AG20443 (cell line): Measurements from ENCODE around the gene SLCO4A1.

Experiments used
- DNase-seq: peaks from one replicate; pipeline ENCODE4 v3.0.0; 2012; ENCODE audit warnings: low spot score, mixed read lengths

Gene SLCO4A1

DNA sequence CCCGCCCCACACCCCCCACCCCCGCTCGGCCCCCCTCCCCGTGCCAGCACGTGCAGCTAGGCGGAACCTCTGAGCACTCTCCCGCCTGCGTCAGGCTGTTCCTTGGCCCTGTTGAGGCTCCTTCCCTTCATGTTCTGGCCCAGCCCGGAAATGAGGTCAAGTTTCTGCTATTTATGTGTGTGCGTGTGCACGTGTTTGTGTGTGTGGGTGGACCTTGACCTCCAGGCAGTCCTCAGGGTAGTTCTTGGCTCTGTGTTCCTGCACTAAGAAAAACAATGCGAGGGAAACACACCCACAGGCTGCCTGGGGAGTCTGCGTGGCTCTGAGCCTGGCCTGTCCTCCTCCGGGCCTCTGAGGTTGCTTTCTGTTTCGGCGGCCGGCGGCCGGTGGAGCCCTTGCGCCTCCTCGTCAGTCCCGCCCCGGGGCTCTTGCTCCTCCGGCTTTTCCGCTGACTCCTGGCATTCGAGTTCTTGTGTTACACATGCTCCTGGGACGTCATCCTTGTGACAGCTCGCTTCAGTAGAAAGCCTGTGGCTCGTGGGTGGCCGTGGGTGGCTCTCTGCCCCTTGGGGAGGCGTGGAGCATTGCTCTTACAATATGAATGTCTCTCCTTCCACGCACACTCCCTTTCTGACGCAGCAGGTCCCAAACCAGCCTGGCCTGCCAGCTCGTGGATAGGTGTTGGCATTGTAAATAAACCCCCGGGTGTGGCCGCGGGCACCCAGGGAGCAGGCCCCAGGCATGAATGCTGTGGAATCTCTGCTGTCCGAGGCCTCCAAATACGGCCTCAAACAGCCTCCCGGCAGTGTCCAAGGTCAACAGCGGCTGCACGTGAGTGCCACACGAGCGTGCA is 10.0 kb downstream of the SLCO4A1 start:
- peak; percentile 97 for DNase-seq

DNA sequence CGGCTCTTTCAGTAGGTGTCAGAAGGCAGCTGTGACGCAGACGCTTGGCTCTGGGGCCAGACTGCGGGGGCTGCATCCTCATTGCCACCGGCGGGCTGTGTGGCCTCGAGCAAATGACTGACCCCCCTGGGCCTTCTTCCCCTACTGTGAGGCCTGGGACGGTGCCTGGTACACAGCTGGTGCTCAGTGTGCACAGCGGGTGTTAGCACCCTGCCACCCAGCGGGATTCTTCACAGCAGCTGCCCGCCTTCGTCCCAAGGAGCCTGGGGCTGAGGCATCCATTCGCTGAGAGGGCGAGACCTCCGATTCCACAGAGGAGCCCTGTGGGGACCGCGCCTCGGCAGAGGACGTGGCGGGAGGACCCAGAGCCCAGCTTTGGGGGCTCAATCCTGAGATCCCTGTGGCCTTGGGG is 10.6 kb downstream of the SLCO4A1 start:
- DNase-seq, result no peak

DNA sequence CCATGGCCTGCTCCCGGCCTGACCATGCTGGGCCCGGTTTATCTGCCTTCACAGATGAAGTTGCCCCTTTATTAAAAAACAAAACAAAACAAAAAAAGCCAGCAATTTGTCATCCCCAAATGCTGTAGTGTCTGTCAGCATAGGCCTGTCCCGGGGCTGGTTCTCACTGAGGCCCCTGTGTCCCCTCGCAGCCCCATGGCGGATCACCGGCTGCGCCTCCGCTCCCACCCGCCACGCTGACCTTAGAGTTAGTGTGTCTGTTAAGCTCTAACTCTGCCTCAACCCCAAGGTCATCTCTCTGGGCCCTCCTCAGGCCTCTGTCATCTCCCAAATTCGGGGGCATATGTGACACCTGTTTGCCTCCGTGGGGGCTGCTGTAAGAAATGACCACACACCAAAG is 11.1 kb downstream of the SLCO4A1 start:
- no peak for DNase-seq

DNA sequence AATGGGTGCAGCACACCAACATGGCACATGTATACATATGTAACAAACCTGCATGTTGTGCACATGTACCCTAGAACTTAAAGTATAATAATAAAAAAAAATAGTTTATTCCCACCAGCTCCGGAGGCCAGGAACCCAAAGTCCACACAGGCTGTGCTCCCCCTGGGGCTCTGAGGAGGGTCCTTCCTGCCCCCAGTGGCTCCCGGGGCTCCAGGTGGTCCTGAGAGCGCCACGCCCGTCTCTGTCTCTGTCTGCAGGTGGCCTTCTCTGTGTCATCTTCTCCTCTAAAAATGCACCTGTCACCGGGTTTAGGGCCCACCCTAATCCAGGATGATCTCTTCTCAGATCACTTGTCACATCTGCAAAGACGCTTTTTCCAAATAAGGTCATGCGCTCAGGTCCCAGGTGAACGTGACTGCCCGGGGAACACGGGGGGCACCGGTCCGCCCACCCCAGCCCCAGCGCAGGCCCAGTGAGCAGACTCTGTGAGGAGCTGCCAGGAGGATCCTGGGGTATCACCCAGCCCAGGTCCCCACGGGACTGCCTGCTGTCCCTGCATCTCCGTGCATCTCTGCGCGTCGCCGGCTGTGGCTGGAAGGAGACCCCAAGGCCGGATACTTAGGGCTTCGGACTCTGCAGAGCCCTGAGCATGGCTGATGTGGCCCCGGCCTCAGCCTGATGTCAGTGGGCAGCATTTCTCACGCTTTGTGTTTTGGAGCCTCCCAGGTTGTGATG is 11.8 kb downstream of the SLCO4A1 start:
- no peak for DNase-seq

DNA sequence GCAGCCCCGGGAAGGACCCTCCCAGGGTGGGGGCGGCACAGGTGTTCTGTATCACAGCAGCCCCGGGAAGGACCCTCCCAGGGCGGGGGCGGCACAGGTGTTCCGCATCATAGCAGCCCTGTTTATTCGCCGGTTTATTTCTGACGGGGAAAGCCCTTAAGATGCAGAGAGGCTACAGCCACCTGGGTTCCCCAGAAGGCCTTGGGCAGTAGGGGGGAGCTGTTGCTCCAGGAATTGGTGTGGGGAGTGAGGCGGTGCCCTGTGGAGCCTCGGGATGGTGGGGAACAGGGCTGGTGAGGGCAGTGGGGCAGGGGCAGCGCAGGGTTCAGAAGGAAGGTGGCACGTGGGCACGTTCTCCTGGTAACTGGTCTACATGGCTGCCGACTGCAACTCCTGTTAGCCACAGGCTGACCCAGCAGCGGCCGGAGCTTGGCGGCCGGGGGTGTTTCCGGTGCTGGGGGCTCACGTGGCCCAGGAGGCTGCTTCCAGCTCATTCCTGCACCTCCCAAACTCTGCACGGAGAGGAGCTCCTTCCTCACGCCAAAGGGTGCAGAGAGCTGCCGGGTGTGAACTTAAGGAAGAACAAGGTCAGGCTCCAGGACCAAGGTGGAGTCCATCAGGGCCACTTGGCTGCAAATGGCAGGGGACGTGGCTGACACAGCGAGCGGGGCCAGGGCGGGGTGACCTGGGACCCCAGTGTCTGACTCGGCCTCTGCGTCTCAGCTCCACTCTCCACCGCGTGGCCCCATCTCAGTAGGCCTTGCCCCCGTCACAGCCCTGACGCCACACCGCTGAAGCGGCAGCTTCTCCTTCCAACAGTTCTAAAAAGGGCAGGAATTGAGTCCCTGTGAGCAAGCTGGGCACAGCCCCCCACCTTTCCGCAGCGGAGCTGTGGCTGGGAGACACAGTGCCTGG is 13.2 kb downstream of the SLCO4A1 start:
- DNase-seq, result no peak

DNA sequence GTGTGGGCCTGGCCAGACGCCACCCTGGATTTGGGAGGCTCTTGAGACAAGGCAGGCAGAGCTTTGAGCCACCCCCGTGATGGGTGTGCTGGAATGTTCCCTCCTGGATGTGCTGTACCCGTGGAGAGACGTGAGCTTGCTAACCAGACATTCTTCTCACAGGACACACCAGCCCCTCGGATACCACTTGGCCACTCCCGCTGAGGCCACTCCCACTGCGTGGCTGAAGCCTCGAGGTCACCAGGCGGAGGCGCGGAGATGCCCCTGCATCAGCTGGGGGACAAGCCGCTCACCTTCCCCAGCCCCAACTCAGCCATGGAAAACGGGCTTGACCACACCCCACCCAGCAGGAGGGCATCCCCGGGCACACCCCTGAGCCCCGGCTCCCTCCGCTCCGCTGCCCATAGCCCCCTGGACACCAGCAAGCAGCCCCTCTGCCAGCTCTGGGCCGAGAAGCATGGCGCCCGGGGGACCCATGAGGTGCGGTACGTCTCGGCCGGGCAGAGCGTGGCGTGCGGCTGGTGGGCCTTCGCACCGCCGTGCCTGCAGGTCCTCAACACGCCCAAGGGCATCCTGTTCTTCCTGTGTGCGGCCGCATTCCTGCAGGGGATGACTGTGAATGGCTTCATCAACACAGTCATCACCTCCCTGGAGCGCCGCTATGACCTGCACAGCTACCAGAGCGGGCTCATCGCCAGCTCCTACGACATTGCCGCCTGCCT is 14.1 kb downstream of the SLCO4A1 start:
- no peak for DNase-seq

DNA sequence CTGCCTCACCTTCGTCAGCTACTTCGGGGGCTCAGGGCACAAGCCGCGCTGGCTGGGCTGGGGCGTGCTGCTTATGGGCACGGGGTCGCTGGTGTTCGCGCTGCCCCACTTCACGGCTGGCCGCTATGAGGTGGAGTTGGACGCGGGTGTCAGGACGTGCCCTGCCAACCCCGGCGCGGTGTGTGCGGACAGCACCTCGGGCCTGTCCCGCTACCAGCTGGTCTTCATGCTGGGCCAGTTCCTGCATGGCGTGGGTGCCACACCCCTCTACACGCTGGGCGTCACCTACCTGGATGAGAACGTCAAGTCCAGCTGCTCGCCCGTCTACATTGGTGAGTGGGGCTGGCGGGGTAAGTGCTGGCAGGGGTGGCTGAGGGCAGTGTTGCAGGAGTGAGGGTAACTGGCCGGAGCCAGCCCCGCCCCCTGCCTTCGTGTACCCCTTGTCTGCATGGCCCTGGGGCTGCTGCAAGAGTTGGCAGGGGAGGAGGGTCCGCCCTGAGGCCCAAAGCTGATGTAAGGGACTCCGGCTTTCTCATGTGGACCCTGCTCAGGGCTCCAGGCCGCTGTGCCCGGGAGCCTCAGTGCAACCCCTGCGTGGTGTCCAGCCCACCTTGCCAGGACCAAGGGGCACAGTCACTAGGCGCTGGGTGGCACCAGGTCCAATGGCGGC is 14.8 kb downstream of the SLCO4A1 start:
- no peak for DNase-seq

DNA sequence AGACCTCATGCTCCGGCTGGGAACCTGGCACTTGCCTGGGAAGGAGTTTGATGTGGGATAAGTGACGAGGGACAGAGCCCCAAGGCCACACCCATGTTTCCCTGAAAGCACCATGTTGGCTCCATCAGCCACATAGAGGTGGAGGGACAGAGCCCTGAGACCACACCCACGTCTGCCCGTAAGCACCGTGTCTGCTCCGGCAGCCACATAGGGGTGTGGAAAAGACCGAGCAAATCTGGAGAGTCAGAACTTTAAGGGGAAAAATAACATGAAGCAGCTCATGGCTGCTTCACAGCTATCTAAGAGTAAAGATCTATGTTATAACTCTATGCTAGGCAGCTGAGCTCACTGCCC is 15.3 kb downstream of the SLCO4A1 start:
- DNase-seq, result no peak

DNA sequence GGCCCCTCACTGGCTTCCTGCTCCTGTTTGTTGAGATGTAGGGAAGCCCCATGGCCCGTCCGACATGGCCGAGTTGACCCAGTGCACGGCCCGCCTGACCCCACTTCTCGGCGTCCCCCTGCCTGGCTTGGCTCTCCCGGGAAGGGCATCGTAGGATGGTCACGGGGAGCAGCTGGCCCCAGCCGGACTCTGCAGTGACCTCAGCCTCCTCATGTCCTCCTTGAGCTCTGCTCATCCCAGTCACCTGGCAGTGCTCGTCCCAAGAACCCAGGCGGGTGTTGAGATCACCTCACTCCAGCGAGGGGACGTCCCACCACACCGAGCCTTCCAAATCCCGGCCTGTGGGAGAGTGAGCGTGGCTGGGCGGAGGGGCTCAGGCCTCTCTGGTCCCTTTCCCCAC is 15.7 kb downstream of the SLCO4A1 start:
- no peak for DNase-seq

DNA sequence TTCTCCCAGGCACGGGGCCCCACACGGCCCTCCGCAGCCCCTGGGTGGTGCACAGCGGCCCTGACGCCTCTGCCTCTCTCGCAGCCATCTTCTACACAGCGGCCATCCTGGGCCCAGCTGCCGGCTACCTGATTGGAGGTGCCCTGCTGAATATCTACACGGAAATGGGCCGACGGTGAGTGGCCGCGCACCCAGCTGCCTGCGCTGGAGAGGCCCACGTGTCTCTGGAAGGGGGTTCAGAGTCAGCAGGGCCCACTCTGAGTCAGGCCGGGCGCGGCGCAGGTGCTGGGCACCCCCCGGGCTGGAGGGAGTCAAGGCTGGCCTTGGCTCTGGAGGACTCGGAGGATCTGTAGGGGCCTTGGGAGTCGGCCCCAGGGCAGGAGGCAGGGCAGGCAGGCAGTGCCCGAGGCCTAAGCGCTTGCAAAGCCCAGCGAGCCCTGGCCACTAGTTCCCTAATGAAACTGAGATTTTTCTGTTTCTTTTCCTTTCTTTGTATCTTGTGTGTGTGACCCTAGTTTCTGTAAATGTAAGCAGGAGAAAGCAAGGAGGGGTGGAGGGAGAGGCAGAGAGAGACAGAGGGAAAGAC is 16.4 kb downstream of the SLCO4A1 start:
- no peak for DNase-seq

DNA sequence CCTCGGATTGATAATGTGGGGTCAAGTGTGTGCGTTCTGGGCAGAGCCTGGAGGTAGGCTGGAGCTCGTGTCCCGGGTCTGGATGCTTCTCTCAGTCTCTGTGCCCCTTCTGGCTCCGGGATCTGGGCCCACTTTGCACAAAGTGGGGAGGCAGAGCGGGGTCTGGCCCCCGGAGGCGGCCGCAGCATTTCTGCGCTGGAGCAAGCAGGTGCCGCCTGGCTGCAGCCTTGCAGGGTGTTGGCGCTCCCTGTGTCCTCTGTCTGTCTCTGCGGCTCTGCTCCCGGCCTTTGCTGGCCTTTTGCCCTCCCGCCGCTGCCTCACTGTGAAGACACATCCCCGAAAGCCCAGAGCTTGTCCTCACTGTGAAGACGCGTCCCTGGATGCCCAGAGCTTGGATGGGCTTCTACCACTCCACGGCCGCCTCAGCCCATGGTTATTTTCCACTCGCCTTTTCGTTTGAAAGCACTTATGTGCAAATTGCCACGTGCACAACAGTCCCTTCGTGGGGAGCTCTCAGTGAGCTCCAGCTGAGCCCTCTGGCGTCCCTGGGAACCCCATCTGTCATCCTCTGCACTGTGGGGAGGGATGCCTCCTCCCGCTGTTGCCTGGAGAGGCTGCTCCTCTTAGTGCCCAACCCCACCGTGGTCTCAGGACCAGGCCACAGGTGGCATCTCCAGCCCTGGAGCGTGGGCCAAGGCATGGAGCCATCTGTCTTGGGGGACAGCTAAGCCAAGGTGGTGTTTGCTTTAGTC is 17.4 kb downstream of the SLCO4A1 start:
- no peak for DNase-seq

DNA sequence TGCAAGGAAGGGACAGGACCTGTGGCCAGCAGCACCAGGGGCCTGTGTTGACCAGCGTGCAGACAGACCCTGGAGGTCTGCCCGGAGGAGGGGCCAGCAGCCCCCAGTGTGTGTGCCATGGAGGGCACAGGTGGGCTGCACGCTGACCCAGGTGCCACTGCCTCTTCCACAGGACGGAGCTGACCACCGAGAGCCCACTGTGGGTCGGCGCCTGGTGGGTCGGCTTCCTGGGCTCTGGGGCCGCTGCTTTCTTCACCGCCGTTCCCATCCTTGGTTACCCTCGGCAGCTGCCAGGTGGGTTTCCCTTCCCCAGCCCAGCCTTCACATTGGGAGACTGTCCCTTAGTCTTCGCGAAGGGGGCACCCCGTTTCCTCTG is 17.9 kb downstream of the SLCO4A1 start:
- no peak for DNase-seq

DNA sequence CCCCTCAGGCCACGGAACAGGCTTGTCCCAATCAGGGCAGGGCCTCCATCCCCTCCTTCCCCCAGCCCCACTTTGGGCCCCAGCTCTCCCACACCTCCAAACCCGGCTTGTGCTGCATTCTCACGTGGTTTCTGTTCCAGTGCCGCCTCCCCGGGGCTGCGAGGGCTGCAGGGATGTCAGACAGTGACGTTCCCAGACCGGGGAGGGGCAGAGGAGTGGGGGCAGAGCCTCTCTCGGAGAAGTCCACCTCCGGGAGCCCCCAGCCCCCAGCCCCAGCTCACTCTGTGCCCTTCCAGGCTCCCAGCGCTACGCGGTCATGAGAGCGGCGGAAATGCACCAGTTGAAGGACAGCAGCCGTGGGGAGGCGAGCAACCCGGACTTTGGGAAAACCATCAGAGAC is 18.5 kb downstream of the SLCO4A1 start:
- no peak for DNase-seq

DNA sequence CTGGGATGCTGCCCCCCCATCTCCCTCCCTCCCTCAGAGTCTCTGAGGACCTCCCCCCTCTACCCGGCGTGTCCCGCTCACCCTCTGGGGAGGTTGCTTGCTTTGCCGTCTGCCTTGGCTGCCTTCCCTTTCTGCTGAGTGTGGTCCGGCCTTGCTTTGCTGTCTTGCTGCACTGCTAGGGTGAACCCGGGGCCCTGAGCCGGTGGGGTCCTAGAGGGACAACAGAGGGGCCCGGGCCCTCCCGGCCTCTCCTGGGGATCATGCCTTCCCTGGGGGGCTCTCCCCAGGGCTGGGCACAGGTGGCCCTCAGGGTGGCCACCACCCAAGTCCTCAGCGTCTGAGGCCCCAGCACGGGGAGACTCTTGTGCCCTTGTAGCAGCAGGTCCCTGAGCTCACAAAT is 19.3 kb downstream of the SLCO4A1 start:
- DNase-seq, result no peak

DNA sequence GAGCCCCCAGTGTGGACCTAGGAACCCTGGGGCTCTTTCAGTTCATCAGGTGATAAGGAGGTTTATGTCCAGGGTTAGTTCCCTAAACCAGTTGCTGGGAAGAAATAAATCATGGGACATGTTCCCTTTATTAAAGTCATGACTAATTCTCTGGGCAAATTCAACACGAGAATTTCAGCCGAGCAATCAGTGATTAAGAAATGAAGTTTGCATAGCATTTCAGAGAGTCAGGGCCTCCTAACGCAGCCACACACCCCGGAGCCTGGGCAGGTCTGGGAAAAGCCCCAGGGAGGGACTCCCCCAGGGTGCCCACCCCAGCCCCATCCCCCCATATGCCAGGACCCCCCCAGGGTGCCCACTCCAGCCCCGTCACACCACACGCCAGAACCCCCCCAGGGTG is 20.1 kb downstream of the SLCO4A1 start:
- DNase-seq, result peak; percentile 88

DNA sequence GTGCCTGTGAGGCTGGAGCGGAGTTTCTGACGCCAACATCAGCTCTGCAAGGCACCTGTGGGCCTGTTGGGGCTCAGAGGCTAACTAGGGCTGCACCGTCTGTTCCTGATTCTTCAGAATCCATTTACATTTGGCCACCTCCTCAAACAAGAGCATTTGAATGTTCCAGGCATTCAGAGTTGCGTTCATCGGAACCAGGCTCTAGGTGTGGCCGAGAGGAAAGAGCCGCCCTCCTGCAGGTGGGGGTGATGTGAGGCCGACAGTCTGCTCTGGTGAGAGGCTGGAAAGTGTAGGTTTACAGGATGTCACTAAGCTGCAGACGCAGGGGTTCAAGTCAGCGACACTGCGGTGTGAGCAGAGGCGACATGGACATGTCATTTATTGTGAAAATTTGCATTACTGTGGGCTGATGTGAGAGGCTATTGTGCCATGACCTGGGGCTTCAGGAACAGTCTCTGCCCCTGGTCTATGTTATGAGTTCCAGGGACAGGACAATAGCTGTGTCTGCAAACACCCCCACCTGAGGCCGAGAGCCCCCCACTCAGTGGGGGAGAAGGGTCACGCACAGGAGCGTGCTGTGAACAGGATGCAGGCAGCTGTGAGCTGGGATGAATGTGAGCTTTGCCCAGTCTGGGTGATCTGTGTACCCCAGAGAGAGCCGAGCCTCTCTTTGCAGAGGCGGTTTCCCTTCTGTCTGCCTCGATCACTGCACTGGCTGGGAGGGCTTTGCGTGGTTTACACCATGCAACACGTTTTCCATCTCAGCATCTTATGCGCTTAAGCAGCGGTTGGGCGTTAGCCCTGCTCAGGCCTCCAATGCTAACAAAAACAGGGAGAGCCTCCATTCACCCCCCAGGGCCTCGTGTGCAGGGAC is 21.1 kb downstream of the SLCO4A1 start:
- no peak for DNase-seq

DNA sequence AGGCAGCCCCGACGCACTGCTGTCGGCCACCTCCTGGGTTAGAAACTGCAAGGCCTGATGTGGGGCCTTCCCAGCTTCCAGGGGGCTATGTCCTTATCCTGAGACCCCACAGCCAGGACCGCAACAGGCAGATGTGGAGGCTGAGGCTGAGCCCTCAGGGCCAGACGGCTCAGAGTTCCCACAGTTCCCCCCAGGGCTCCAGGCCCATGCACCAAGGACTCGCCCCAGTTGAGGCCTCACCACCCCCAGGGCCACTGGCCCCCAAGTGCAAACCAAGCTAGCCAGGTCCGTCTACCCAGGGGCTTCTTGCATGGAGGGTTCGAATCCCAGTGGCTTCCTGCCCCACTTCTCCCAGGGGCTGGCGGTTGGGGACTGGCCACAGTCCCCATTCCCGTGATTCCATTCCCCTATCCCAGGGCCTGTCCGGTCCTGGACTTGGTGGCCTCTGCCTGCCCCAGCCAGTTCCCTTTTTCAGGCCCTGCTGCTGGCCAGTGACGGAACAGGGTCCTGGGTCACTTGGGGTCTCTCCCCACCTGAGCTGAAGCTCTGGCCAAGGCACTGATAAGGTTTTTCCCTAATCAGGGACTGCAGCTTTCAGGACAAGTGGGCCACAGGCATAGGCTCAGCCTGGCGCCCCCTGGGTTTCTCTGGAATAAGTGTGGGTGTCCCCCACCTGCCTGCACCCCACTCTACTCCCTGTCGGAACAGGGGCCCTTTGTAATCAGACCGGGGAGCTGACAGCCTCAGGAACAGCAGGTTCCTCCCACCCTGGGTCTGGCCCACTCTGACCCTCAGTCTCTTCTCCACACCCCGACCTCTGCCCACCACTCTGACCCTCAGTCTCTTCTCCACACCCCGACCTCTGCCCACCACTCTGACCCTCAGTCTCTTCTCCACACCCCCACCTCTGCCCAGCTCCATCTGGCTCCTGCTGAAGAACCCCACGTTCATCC is 22.0 kb downstream of the SLCO4A1 start:
- DNase-seq, result no peak

DNA sequence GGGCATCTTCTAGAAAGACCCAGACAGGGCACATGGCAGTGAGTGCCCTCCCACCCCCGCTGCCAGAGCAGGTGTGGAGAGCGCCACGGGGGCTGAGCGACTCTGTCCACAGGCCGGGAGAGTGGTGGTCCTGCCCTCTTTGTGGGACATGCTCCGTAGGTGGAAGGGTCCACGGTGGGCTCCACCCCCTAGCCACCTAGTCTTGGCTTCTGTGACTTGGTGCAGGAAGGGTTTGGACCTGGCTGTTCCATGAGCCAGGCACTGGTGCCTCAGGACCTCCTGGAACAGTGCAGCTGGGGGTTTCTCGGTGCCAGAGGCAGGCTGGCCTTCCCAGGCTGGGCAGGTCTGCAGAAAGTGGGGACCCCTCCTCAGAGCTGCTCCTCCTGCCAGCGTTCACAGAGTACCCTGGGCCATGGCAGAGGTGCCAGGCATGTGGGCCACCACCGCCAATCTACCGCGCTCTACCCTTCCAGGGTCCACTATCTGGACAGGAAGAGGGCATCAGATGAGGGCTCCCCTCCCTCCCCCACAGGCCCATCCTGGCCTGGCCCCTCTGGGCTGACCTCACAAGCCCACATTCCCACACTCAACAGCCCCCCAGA is 23.0 kb downstream of the SLCO4A1 start:
- no peak for DNase-seq
